Measurements from ENCODE around the gene CACNA1S.

Gene CACNA1S

DNA sequence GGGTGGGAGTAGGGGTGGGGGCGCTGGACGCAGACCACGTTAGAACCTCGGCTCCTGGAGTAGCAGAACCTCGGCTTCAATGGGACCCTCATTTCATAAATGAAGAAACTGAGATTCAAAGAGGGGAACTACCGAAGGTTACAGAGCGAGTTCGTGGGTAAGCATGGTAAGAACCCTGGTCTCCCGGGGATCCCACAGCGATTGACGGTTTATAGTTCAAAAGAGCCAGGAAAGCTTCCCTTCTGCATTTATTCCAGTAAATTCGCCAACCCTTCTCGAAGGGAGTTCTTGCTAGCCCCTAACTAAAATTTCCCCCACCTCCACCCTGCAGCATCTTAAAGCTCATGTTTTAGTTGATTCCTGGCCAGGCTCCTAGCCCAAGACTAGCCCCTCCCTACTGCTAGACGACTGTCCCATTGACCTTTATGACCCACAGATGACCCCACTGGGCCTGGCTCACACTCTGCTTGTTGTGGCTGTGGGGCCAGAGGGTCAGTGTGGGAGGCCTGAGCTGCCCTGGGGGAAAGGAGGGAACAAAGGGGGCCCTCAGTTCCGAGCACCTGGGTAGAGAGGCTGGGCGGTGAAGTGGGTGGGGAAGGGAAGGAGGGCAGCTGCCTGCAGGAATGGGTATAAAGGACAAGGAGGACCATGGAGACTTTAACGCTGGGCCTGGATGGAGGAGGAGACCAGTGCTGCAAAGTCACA is 88.2 kb downstream of the CACNA1S start:
- DNase-seq = no peak

DNA sequence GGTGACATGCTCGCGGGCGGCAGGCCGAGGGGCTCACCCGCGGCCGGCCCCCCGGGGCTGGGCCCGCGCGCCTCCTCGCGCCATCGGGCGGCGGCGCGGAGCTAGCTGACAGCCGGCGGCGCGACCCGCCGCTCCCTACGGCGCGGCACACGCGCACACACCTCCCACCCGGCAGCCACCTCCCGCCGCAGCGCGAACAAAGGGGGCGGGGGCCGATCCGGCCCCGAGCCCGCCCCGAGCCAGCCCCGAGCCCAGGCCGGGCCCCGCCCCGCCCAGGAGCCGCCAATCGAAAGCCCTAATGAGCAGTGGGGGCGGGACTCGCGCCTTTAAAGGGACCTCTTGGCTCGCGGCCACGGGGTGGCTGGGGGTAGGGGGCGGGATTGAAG is 88.7 kb downstream of the CACNA1S start, which contains the start of gene KIF21B:
Gene KIF21B, minus strand, starts transcription at position 198 of the 386 bp plus-strand sequence. CDS start 331 bp downstream, outside the sequence.
- DNase-seq = peak; percentile 89 to 91

DNA sequence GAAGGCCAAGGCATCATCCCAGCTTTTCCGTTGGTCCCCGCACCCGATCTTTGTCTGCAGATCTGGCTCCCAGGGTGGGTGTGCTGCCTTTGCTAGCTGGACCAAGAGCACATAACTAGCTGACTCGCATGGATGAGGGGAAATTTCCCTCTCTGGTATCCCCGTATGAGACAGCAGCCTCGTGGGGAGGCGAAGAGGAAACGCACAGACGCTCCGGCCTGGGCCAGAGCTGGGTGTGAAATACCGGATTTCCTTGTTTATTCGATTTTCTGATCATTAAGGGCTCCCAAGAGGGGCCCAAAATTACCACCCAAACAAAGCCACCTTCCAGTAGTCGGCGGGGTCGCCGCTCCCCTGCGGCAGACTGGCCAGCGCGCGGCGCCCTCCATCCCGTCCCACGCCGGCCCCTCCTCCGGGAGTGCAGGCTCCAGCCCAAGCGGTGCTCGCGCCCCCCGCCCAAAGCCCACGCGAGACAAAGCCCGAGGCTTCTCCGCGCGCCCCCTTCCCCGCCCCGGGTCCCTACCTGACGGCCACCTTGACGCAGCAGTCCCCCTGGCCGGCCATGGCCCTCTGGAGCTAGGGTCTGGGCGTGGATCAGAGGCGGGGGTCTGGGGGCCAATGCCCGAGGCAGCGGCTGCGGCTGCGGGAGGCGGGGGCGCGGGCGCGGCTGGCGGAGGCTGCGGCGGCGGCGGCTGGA is 89.3 kb downstream of the CACNA1S start:
- no peak for DNase-seq

DNA sequence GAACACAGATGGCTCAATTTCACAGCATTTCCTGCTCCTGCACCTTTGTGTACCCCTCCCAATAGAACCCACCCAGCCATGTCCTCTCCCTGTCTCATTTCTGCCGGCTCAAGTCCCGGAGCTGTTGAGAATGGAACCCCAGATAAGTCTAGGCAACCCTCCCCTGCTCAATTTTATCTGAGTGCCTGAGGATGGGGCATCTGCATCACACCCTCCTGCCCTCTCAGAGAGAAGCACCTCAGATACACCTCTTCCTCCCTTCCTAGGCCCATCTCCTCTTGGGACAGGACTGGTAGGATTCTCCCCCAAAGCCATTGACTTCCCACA is 89.8 kb downstream of the CACNA1S start:
- DNase-seq = no peak

DNA sequence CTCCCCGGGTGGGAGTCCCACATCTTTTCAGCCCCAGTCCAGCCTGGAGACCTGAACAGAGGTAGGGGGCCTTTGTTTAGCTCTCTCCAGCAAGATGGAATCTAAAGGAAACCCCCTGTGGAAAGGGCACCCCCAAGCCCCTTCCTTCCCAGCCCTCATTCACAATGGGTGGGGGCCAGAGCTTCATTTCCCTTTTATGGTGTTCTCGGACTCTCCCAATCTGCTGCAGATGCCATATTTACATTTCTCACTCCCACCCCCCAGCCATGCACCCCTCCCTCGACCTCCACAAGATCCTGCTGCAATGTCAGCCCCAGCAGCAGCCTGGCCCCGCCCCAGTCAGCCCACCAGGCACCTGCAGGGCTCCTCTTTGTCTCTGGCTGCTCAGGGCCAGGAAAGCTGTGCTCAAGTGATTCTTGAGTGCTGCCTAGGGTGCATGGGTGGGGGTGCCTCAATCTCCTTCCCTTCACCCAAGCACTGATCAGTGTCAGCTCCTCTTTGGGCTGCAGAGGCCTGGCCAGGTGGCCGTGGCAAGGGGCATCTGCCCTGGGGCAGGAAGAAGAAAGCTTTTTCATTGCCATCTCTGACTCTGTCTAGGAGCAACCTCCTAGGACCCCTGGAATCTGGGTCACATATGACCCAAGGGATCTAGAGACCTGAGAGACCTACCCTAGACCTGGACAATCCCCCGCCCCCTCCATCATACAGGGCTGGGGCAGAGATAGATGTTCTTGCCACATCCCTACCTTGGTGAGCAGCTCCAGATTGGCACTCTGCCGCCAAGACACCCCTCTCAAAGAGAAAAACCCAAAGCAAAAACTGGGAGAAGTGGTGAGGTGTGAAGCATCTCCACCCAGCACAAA is 90.4 kb downstream of the CACNA1S start:
- DNase-seq = no peak

DNA sequence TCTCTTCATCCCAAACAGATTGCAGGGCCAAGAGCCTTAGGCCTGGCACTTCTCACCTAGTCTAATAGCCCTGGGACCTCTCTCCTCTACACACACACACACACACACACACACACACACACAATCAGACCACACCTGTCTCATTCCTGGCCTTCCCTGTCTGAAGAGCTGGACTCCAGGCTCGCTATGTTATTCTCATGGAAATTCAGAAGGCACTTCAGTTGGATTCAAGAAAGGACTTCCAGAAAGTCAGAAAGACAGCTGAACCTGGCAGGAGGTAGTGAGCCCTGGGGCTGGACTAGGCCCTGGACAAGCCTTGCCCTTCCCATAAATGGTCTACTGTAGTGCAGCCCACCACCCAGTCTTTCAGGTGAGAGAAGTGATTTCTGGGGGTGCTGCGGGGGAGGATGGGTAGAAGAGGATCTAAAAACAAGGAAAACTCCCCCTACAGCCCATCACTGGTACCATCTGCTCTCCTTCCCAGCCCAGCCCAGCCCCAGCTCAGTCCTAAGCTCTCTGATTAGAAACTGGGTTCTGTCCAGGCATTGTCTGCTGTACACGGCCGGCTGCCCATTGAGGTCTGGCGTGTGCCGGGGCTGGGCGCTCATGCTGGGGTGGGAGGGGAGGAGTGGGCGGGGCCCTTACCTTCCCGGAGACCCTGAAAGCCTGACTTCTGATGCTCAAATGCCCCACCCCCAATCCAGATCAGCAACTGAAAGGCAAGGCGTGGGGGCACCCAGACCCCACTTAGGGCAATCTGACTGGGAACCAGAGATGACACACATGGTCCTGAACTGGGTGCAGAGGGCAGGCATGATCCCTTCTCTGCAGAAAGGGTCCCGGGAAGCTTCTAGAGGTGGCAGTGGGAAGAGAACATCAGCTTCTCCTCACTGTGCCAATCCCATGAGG is 91.3 kb downstream of the CACNA1S start:
- no peak for DNase-seq

DNA sequence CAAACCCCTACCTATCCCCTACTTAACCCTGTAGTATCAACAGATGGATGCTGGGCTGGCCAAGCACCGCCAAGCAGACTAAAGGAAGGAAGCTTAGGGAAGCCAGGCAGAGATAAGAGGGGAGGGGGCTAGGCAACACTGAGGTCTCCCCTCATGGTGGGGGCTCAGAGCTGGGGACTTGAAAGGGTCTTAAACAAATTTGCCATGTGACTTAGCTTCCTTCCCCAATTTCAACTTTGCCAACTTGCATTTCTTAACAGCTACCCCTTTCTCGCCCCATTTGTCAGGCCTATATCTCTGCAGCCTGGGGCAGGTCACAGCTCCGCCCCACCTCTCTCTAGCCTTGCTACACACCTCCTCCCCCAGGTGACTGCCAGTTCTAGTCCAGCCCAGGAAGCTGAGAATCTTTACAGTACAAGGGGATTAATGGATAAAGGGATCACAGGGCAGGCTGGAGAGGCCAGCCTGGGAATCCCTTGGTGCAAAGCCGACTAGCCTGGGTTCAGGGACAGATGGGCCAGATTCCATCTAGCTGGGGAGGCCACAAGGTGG is 92.1 kb downstream of the CACNA1S start:
- no peak for DNase-seq

DNA sequence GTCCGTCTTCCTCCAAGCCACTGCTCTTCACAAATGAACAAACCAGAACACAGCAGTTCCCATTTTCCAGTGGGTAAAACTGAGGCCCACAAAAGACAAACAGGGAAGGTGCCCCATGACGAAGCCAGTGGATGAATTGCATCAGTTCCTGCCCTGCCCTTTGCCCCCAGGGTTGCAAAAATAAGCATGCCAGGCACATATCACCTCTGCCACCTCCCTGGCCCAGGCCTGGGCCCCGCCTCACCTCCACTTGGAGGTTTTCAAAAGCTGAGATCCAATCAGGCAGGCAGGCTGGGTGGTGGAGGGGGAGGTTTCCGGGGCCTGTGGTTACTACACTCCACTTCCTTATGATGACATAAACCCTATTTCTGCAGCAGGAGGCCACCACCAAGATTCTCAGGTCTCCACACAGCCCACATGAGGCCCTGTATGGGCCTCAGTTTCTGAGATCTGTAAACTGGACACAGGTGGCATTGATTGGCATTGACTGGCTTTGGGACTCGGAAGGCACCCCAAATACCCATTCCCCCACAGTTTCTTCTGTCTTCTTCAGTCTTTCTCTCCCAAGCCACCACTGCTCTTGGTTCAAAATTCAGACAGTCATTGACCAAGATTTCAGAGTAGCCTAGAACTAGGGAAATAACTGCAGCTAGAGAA is 92.8 kb downstream of the CACNA1S start:
- DNase-seq = no peak

DNA sequence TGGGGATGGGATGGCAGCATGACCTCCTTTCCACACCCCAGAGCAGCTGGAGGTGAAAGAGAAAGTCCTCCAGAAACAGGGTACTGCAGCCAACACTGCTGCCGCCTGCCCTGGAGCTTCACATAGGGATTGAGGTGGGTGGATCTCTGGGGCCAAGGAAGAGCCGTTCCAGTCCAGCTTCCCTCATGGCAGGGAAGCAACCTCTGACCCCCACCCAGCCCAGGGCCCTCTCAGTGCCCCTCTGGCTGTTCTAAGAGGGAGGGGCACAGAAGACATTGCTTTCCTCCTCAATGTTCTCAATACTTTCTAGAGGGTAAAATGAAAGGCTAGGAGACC is 94.4 kb downstream of the CACNA1S start:
- DNase-seq = no peak

DNA sequence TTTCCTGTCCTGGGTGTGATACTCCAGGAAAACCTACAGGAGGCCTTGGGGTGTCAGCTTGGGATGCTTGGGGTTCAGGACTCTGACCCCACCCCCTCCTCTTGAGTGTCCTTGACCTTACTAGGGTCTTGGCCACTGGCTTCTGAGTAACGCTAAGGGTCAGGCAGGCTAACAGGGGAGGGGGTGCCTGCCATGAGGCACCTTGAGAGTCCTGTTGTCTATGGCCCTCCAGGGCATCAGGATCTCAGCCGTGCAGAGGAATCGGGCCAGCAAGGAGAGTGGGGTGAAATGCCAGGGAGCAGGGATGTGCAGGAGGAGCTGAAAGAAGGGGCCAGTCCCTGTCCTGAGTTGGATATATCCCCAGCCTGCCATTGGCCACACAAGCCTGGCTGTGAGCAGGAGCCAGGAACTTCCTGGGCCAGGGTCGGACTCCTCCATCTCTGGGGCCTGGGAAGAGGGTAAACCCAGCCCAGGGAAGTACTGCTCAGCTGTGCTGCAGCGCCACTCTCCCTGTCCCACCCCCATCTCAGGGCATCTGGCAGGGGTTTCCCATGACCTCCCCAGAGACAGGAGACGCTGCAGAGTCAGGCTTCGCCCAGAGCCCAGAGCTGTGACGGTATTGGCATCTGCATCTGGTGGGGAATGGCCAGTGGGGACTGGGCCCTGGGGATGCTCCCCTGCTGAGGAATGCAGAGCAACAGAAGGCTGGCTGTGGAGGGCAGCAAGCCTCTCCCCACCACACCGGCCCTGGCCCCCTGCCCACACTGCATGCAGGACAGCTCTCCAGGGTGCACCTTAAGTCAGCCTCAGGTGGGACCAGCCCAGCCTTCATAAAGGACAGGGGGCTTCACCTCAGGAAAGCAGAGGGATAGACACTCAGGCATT is 95.0 kb downstream of the CACNA1S start:
- no peak for DNase-seq

DNA sequence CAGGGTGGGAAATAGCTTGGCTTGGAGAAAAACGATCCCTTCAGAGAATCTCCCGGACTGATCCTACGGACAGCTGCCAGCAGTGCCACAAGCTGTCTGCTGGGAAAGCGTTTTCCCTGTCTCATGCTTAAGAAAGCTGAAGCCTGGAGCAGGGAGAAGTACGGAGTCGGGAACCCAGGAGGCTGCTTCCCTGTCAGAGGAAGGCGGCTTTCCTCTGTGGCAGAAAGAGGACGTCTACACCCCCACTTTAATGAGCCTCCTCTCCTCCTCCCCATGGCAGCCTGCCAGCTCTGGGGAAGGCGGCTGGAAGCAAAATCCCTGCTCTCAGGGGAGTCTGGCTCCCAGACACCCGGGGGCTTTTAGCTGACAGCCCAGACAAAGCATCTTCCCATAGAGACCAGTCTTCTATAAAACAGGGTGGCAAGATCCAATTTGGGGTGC is 96.0 kb downstream of the CACNA1S start:
- no peak for DNase-seq

DNA sequence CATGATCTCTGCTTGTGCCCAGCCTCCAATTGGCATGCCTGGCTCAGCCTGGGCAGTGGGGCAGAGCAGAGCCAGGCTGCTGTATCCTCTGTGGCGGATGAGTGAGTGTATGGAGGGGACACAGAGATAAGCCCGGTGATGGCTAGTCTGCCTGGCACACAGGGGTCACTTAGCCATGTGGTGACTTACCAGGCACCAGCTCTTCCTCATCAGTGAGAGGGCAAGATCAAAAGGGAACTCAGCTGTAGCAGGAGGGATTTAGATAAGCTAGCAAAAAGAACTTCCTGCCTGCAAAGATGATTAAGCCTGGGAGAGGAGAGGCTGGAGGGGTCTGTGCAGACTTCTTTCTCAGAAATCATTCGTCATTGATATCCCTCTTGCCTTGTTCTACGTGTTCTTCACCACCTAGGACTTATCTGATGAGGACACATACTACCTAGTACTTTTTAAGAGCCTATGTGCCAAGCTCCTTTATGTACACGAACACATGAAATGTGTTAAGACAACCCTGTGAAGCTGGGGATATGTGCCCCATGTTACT is 96.6 kb downstream of the CACNA1S start:
- DNase-seq = no peak

DNA sequence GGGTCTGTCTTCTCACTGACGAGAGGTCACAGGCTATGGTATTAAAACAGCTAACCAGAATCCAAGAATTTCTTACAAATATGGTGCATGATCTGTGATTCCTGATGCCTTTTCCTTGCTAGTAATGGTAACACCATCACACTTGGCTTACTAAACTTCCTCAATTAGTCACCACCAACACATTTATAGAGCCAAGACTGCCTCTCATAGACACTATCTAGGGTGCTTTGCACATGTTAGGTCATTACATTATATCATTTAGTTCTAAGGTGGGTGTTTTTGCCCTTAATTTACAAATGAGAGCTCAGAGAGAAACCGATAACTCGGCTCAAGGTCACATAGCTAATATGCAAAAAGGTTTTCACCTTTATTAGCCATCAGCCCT is 97.4 kb downstream of the CACNA1S start:
- no peak for DNase-seq

DNA sequence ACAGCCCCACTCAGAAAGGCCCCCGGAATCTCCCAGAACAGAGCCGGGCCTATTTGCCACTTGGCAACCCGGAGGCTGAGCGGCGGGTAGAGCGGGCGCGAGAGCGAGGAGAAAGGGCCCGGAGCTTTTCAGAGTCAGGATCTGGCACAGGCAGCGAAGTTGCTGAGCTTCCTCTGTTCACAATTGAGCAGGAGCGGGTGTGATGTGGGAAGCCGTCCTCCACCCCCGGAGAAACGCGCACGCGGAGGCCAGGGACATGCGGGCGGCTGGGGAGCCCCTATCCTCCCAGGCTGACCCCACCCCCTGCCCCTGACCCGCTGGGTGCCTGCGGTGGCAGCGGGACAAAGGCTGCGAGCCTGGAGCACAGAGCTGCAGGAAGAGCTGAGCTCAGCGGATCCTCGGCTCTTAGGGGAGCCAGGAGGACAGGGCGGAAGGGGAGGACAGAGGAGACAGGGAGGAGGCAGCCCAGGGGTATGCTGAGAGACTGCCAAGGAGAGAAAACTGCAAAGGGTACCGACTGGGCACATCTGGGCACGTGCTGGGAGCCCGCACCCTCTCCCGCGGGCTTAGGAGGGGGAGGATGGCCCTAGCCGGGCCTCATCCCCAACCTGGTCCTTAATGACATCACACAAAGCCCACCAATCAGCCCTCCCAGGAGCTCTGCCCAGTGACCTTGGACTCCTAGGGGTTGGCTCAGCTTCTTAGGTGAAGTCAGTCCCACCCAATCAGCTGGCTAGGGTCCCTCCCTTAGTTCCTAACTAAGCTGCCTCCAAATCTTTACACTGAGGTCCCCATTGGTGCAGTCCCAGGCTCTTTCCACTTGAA is 98.0 kb downstream of the CACNA1S start:
- no peak for DNase-seq

DNA sequence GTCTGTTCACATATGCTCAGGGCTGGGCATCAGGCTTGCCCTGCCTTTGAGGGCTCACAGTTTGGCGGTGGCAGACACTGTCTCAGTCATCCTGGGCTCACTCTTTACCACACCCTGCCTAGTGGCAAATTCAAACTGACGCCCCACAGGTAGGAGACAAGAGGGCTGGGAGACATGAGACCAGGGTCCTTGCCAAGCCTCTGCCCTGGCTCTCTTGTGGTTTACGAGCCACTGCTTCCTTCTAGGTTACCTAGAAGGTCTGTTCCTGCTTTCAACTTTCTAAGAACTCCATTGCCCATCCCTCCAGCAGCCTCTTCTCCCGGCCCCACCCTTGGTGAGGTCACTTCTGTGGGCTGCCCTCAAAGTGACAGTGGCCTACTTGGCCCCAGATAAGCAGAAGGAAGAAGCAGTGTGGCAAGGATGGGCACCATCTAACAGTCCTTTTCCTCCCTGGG is 99.2 kb downstream of the CACNA1S start:
- DNase-seq = no peak

DNA sequence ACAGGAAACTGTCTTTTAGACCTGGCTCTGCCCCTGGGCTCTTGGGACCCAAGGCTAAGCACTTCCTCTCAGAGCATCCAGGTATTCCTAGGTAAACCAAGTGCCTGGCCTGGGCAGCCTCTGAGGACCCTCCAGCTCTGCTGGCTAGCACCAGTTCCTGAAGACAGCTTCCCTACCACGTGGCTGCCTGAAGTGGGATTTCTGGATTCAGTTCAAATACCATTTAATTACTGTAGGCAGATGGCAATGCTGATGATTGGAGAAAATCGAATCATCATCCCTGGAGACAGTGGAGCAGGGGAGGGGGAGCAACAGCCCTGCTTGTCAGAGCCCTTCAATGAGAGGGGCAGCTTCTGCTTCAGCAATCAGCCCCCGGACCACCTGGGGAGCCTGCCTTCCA is 100.6 kb downstream of the CACNA1S start:
- DNase-seq = no peak

DNA sequence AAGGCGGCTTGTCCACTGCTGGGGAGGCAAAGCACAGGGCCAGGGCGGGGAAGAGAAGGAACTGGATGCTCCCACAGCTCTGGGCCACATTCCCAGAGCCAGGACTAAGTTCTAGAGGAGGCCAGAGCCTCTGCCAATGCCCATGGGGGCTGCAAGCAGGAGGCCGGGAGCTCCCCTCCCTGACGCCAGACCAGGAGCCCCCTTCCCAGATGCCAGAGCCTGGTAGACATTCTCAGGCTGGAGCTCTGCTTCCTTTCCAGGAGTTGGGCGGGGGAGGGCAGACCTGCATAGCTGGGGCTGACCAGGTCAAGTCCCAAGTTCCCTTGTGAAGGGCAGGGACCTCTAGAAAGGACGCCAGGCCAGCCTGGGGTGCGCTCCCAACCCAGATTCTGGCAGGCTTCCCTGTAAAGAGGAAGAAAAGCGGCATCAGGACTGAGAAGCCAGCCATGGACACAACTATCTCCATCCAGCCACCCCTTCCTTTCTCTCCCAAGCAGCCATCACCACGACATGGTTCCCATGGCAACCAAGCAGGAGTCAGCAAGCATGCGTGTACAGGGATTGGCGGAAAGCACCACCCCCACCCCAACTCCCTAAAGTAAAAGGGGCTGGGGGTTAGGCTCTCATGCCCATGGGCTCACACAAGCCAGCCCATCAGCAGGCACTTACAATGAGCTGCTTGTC is 102.1 kb downstream of the CACNA1S start:
- no peak for DNase-seq

DNA sequence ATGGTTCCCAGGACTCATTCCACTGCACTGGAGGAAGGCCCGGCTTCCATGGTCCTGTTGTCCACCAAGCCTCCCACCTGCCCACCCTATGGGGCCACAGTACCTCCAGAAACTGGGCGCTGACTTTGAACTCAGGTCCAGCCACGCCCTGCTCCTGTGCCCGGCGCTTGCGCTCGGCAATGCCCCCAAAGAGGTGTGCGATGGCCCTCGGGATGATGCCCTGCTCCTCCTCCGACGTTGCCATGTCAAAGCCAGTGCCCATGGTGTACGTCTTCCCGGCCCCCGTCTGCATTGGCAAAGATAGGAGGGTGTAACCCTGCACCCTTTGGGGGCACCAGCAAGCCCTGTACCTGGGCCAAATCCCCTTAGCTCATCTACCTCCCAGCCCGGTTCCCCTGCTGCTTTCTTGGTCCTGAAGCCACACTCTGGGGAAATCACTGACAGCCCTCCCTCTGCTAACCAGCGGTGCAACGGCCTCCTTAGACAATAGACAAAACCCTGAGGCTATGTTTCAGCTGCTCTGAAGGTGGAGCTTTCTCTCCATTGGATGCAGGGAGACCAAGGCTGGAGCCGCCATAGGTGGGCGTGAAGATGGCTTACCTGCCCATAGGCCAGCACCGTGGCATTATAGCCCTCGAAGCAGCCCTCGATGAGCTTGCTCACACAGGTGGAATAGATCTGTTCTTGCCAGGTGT is 103.4 kb downstream of the CACNA1S start:
- no peak for DNase-seq

All from NCI-H1930 (cell line).